Stimulated activated CD4-positive, alpha-beta T cell treated with anti-CD3 and anti-CD28 coated beads, Interleukin-2, amount 100 ng/mL, for 48 hours (primary cell): ENCODE results near the gene VILL.
A peak's percentile ranks its signal among the peaks of the same experiment; 100 is the strongest.
"Not testable (repeated sequence)": the region's sequence is repeated elsewhere in the genome, so short reads cannot be mapped to it uniquely, and the experiment has no call there.

Experiments
- DNase-seq, 2 donors: peaks; one replicate each; pipeline ENCODE4 v3.0.0-alpha.2; 2020

VILL gene

GRCh38 chr3:37987315-37987697 is 3.3 kb upstream of the VILL start:
- DNase-seq, result no peak

GRCh38 chr3:37987751-37988179 is 2.8 kb upstream of the VILL start:
- no peak for DNase-seq

GRCh38 chr3:37988376-37988775 is 2.2 kb upstream of the VILL start:
- DNase-seq, result not testable (repeated sequence)

- DNase-seq, result no peak
Observed at GRCh38 chr3:37988931-37989525, 1.6 kb upstream of the VILL start.

- DNase-seq, result no peak
Observed at GRCh38 chr3:37989821-37990480, 635 bp upstream of the VILL start.

GRCh38 chr3:37991109-37991508 is 523 bp downstream of the VILL start:
- DNase-seq, result no peak

GRCh38 chr3:37991823-37992222 is 1.2 kb downstream of the VILL start:
- DNase-seq, result no peak

GRCh38 chr3:37992271-37993066 is 1.9 kb downstream of the VILL start:
- DNase-seq, result no peak

- no peak for DNase-seq
Observed at GRCh38 chr3:37993067-37993455, 2.5 kb downstream of the VILL start.

- no peak for DNase-seq
Observed at GRCh38 chr3:37993460-37993819, 2.9 kb downstream of the VILL start.

- peak; percentile 61 to 63 for DNase-seq
Observed at GRCh38 chr3:37993820-37994638, 3.4 kb downstream of the VILL start.

GRCh38 chr3:37994639-37994972 is 4.0 kb downstream of the VILL start:
- no peak for DNase-seq

GRCh38 chr3:37995652-37996641 is 5.4 kb downstream of the VILL start:
- DNase-seq, result no peak

GRCh38 chr3:37996785-37997301 is 6.3 kb downstream of the VILL start:
- DNase-seq, result peak; percentile 80 to 86

- DNase-seq, result no peak
Observed at GRCh38 chr3:37997342-37997741, 6.8 kb downstream of the VILL start.

GRCh38 chr3:37997791-37998370 is 7.3 kb downstream of the VILL start:
- DNase-seq, result no peak

GRCh38 chr3:37999836-38000235 is 9.2 kb downstream of the VILL start:
- no peak for DNase-seq

- no peak for DNase-seq
Observed at GRCh38 chr3:38000242-38000916, 9.8 kb downstream of the VILL start.

- no peak for DNase-seq
Observed at GRCh38 chr3:38000965-38001455, 10.4 kb downstream of the VILL start.

- no peak for DNase-seq
Observed at GRCh38 chr3:38001456-38002081, 11.0 kb downstream of the VILL start.
